Gastrocnemius medialis (tissue), 4 donors: ENCODE data around the gene GRIN2B.

Experiments
- CTCF ChIP-seq, 5 experiments: fragments of 450-650 bp in 3 of 5; fragments of 200-600 bp in 2 of 5; sonication (generic) in 2 of 5; IDR thresholded peaks in 4 of 5; conservative IDR thresholded peaks in 1 of 5; 1 replicate in 4 of 5; 2 replicates in 1 of 5; pipeline ENCODE4 v1.5.1; 2016 to 2019; ENCODE audit warnings: antibody characterized with exemption in 5 of 5, mild to moderate bottlenecking in 3 of 5, moderate library complexity in 3 of 5
- POLR2A ChIP-seq, 2 donors: fragments of 450-650 bp; IDR thresholded peaks; one replicate each; pipeline ENCODE4 v1.6.1; 2017; ENCODE audit warnings: antibody characterized with exemption in 2 of 2, mild to moderate bottlenecking in 2 of 2, moderate library complexity in 2 of 2

DNA sequence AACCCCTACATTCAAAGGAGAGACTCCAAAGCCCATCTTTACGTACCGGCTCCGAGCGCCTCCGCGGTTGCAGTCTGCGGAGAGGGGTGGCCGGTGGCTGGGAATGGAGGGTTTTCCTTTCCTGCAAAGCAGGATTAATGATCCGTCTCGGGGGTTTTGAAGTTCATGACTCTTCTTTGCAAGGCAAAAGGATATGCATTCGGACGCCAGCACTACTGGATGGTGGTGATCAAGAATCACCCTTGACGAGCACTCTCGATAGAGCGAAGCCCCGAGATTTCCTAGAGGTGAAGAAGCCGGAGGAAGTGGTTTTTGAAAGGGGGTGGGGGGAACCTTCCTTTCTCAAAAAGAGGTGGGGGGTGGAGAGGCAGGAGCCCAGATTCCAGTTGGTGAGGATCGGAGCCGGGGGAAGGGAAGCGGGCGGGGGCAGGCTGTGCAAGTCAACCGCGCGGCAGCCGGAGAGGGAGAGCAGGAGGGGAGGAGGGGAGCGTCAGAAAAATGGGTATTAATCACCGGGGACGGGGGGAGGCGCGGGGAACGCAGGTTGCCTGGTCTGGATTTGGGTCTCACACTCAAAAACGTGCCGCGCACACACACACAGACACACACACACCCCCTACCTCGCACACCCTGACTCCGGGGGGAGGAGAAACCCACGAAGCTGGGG lies at the start of gene GRIN2B:
- TF ChIP-seq CTCF (IDR thresholded peaks at IDR 0.05 in 4 of 5, conservative IDR thresholded peaks at IDR 0.05 in 1 of 5): no peak
- no peak for TF ChIP-seq POLR2A (IDR thresholded peaks at IDR 0.05)
